Vagina (tissue), 2 donors: ENCODE results near the gene CTAG1A. TPM values are rescaled to one million over a fixed set of nuclear protein-coding genes. Genes with fewer than 3 reads are reported as not detected.

Experiments used
- DNase-seq, 2 donors: peaks; one replicate each; pipeline ENCODE4 v3.0.0-alpha.2; 2017; ENCODE audit errors: extremely low spot score in 2 of 2
- H3K27ac ChIP-seq: fragments of 200-600 bp; sonication (generic); one replicate; pipeline ENCODE4 v1.5.1; 2019
- H3K27me3 ChIP-seq: fragments of 200-600 bp; sonication (generic); one replicate; pipeline ENCODE4 v1.5.1; 2019
- H3K36me3 ChIP-seq, 2 donors: fragments of 200-600 bp; sonication (generic); one replicate each; pipeline ENCODE4 v1.5.1; 2017 to 2019
- H3K4me1 ChIP-seq: fragments of 200-600 bp; sonication (generic); one replicate; pipeline ENCODE4 v1.5.1; 2019
- H3K4me3 ChIP-seq, 2 donors: fragments of 200-600 bp; sonication (generic); 1 replicate in 1 of 2; 2 replicates in 1 of 2; pipeline ENCODE4 v1.5.1; 2016 to 2019
- H3K9me3 ChIP-seq: fragments of 200-600 bp; sonication (generic); one replicate; pipeline ENCODE4 v1.5.1; 2019
- POLR2A ChIP-seq, 2 donors: fragments of 450-650 bp; IDR thresholded peaks; one replicate each; pipeline ENCODE4 v1.6.1; 2017; ENCODE audit warnings: antibody characterized with exemption in 2 of 2, mild to moderate bottlenecking in 2 of 2, moderate library complexity in 2 of 2
- POLR2AphosphoS5 ChIP-seq, 2 donors: sonication (generic); formaldehyde crosslinking; IDR thresholded peaks; one replicate each; pipeline ENCODE4 v1.9.0; 2017; ENCODE audit warnings: antibody characterized with exemption in 2 of 2, mild to moderate bottlenecking in 2 of 2, low read depth in 1 of 2; ENCODE audit not compliant: insufficient read depth in 1 of 2
- intact Hi-C: fragments of 100-400 bp; cut with DNase I; formaldehyde crosslinking; loops from one replicate; pipeline ENCODE4 v1.15.1; 2023
- total RNA-seq: library from RNA; depleted of rRNA; stranded (reverse); fragments of >200 nt; gene quantifications from one replicate; pipeline ENCODE4 v1.2.3, GENCODE V29; 2016
- TF ChIP-seq, protein P1 (sequence below), 3 experiments: fragments of 450-650 bp in 2 of 3; fragments of 200-600 bp in 1 of 3; sonication (generic) in 1 of 3; IDR thresholded peaks; one replicate each; pipeline ENCODE4 v1.5.1; 2017 to 2019; ENCODE audit warnings: antibody characterized with exemption in 3 of 3, mild to moderate bottlenecking in 2 of 3, moderate library complexity in 2 of 3

CTAG1A gene
- total RNA-seq, 1 donor from 2014 or later = not detected

DNA sequence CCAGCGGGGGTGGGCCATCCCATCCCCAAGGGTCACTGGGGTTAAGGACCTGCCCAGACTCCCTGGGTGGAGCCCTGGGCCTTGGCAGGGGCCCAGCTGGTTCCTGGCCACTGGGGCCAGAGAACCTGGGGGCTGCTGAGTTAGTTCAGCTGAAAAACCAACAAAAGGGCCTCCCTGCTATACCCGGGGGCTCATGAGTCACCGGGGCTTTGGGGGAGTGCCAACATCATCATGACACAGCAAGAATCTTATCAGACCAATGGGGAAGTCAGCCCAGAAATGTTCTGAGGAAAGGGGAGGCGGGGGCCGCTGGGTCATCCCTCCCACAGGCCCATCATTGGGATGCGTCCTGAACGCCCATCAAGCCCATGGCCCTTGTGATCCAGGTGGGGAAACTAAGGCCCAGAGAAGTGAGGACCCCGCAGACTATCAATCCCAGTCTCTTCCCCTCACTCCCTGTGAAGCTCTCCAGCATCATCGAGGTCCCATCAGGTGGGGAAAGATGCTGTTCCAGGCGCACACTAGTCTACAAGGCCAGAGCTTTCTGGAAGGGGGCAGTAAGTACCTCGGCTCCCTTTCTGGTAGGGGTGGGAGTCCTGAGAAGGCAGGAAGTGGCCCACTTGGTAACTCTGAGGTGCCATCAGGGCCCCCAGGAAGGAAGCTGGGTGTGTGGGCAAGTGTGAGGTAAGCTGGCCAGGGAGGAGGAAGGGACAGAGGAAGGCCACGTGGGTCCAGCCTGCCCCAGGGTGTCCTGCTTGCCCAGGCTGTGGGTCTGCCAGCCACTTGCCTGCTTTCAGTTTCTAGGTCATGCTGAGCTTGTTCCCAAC, 42.8 kb upstream of the CTAG1A start:
- no peaks in the 10 kb centered on the region for H3K9me3 ChIP-seq
- no peak for DNase-seq
- peaks cover 45% of the 10 kb centered on the region for H3K4me1 ChIP-seq
- H3K27ac ChIP-seq = peak overlapping the region; percentile 81
- no peaks in the 10 kb centered on the region for H3K36me3 ChIP-seq
- peak in 1 of 2 donors; percentile 59 for TF ChIP-seq POLR2AphosphoS5 (IDR thresholded peaks at IDR 0.05; ENCODE audit: insufficient read depth in 1 of 2, low read depth in 1 of 2)
- TF ChIP-seq POLR2A (IDR thresholded peaks at IDR 0.05) = no peak
- H3K4me3 ChIP-seq = no peak overlapping the region
- no peaks in the 10 kb centered on the region for H3K27me3 ChIP-seq
- intact Hi-C loops = no loop called here

DNA sequence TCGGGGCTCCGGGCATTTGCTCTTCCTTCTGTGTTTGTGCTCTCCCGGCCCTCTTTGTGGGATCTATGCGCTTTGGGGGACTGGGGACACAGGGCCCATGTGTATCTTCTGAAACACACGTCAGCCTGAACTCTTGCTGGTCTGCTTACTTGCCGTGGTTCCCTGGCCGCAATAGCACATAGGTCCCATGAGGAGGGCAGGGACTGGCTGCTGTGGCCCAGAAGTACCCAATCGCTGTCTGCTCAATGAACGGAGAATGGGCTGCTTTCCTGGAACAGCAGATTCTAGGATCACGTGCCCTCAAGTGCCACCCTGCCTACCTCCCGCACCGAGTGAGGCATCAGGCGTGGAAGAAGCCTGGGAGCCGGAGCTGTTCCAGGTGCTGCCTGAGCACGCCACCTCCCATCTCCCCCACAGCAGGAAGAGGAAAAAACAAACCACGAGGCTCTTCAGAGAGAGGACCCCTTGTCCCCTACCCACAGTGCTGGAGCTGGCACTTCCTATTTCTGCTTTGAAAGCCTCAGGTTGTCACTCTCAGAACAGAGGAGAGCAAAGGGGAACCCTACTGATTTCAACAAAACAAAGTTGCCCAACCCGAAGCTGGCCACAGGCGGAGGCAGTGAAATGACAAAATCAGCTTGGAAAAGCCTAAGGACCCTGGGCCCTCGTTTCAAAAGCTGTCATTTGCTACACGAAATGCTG, 42.1 kb upstream of the CTAG1A start:
- intact Hi-C loops = no loop called here

DNA sequence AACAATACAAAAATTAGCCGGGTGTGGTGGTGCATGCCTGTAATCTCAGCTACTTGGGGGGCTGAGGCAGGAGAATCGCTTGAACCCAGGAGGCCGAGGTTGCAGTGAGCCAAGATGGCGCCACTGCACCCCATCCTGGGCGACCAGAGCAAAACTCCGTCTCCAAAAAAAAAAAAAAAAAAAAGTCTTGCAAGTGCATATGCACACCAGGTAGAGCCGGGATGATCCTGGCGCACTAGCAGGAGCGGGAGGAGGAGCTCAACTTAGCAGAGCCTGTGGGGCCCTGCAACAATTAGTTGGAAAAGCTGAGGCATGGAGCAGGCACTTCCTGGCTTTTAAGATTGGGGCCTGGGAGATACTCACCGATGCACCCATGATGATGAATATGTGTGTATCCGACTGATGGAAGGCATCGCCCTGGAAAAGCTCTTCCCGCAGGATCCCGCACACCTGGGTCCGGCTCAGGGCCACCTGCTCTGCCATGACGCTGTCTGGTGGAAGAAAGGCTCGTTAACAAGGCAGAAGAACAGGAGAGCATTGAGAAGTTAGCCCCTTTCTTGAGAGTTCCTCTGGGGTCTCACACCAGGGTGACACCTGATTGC, 39.2 kb upstream of the CTAG1A start:
- H3K4me1 ChIP-seq = peaks cover 53% of the 10 kb centered on the region

More for the DNA sequence above, 42.1 kb upstream of the CTAG1A start:
- H3K4me1 ChIP-seq = peaks cover 45% of the 10 kb centered on the region
- no peak for DNase-seq
- TF ChIP-seq POLR2A (IDR thresholded peaks at IDR 0.05) = no peak
- no peak for TF ChIP-seq POLR2AphosphoS5 (IDR thresholded peaks at IDR 0.05; ENCODE audit: insufficient read depth in 1 of 2, low read depth in 1 of 2)
- TF ChIP-seq, protein P1, sequence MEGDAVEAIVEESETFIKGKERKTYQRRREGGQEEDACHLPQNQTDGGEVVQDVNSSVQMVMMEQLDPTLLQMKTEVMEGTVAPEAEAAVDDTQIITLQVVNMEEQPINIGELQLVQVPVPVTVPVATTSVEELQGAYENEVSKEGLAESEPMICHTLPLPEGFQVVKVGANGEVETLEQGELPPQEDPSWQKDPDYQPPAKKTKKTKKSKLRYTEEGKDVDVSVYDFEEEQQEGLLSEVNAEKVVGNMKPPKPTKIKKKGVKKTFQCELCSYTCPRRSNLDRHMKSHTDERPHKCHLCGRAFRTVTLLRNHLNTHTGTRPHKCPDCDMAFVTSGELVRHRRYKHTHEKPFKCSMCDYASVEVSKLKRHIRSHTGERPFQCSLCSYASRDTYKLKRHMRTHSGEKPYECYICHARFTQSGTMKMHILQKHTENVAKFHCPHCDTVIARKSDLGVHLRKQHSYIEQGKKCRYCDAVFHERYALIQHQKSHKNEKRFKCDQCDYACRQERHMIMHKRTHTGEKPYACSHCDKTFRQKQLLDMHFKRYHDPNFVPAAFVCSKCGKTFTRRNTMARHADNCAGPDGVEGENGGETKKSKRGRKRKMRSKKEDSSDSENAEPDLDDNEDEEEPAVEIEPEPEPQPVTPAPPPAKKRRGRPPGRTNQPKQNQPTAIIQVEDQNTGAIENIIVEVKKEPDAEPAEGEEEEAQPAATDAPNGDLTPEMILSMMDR (IDR thresholded peaks at IDR 0.05) = no peak
- H3K4me3 ChIP-seq = no peak overlapping the region
- H3K27me3 ChIP-seq = no peaks in the 10 kb centered on the region
- no peaks in the 10 kb centered on the region for H3K36me3 ChIP-seq
- peak overlapping the region; percentile 81 for H3K27ac ChIP-seq
- H3K9me3 ChIP-seq = no peaks in the 10 kb centered on the region

DNA sequence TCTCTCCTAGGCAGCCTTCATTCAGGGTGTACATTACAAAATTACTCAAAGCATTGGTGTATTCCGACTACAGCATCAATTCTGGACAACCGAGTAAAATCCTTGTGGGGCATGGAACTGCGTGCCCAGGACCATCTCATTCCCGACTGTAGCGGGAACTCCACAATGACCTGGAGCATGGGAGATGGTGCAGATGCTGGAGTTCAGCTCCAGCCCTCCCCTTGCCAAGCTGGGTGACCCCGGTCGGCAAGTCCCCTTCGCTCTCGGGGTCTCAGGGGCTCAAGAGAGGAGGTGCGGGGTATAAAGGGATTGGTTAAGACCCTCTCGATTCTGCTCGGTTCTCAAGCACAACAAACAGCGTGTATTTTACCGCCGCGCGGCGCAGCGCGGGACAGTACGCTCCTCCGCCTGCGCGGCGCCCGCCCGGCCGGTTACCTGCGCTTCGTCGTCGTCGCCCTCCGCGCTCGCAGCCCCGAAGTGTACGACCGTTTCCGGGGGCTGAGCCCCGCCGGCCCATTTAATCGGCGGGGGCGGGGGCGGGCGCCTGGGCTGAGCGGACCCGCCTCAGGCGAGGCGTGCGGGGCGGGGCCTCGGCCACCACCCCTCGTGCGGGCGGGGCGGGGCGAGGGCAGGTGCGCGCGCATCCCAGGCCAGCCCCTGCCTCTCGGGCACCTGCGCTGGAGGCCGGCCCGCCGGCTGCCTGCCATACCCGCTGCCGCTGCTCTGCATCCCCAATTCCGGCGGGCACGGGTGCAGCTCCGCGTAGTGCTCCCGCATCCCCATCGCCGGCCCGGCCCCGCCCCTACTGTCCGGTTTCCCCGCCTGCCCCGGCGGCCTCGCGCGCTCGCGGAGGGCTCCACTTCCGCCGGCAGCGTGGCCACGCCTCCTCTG, 38.3 kb upstream of the CTAG1A start, which contains the start of gene G6PD:
Gene G6PD, minus strand, starts transcription at position 493 of the 891 bp plus-strand sequence. CDS start 691 bp downstream, outside the sequence.
- Histone ChIP-seq H3K9me3 (no peaks in the 10 kb centered on the region), H3K27ac (peak within 1 kb of the TSS; percentile 78), H3K4me1 (peaks cover 44% of the 10 kb centered on the region), H3K27me3 (no peaks in the 10 kb centered on the region), H3K36me3 (no peaks in the 10 kb centered on the region), H3K4me3 (peak within 1 kb of the TSS; percentile 44 to 58)
- DNase-seq = no peak
- intact Hi-C loops = no loop called here
- TF ChIP-seq, protein P1 (IDR thresholded peaks at IDR 0.05) = no peak
- no peak for TF ChIP-seq POLR2AphosphoS5 (IDR thresholded peaks at IDR 0.05; ENCODE audit: insufficient read depth in 1 of 2, low read depth in 1 of 2)
- TF ChIP-seq POLR2A (IDR thresholded peaks at IDR 0.05) = no peak

More for the DNA sequence above, 39.2 kb upstream of the CTAG1A start:
- no peak for DNase-seq
- H3K36me3 ChIP-seq = no peaks in the 10 kb centered on the region
- TF ChIP-seq POLR2A (IDR thresholded peaks at IDR 0.05) = no peak
- TF ChIP-seq POLR2AphosphoS5 (IDR thresholded peaks at IDR 0.05; ENCODE audit: insufficient read depth in 1 of 2, low read depth in 1 of 2) = no peak
- TF ChIP-seq, protein P1 (IDR thresholded peaks at IDR 0.05) = no peak
- peak overlapping the region; percentile 44 to 58 for H3K4me3 ChIP-seq
- H3K27me3 ChIP-seq = no peaks in the 10 kb centered on the region
- no peaks in the 10 kb centered on the region for H3K9me3 ChIP-seq
- intact Hi-C loops = no loop called here
- H3K27ac ChIP-seq = no peak overlapping the region
